Neural cell (in vitro differentiated cells): ENCODE measurements around the gene VAMP1. TPM values are rescaled to one million over a fixed set of nuclear protein-coding genes. Genes with fewer than 3 reads are reported as not detected.
"Not testable (repeated sequence)": the region's sequence is repeated elsewhere in the genome, so short reads cannot be mapped to it uniquely, and the experiment has no call there.

ENCODE experiments used
- H2AFZ ChIP-seq: fragments of 200-600, 300-800 bp; sonication (generic), shearing (Covaris generic); 2 replicates; pipeline ENCODE4 v1.6.0; 2014; ENCODE audit warnings: low read depth, mild to moderate bottlenecking, antibody characterized with exemption, low read length, moderate library complexity
- H3F3A ChIP-seq: fragments of 200-600 bp; shearing (Covaris generic); 2 replicates; pipeline ENCODE4 v1.6.1; 2016; ENCODE audit warnings: mild to moderate bottlenecking, moderate library complexity, mixed read lengths, antibody characterized with exemption, low read length; ENCODE audit not compliant: insufficient read depth, poor library complexity, severe bottlenecking
- H3K27ac ChIP-seq: fragments of 200-600, 300-800 bp; sonication (generic), shearing (Covaris generic); 2 replicates; pipeline ENCODE4 v1.5.1; 2014; ENCODE audit warnings: mild to moderate bottlenecking, low read length, moderate library complexity
- H3K27me3 ChIP-seq: fragments of 300-800, 200-600 bp; sonication (generic), shearing (Covaris generic); 2 replicates; pipeline ENCODE4 v1.6.0; 2014; ENCODE audit warnings: mild to moderate bottlenecking, low read depth, low read length, moderate library complexity; ENCODE audit not compliant: insufficient read depth
- H3K36me3 ChIP-seq: fragments of 300-800, 200-600 bp; sonication (generic), shearing (Covaris generic); 2 replicates; pipeline ENCODE4 v1.5.1; 2014; ENCODE audit warnings: mild to moderate bottlenecking, antibody characterized with exemption, low read length, moderate library complexity; ENCODE audit not compliant: insufficient read depth
- H3K4me2 ChIP-seq: fragments of 300-800, 200-600 bp; sonication (generic), shearing (Covaris generic); 2 replicates; pipeline ENCODE4 v1.6.0; 2014; ENCODE audit warnings: mild to moderate bottlenecking, low read length
- H3K4me3 ChIP-seq: fragments of 300-800, 200-600 bp; sonication (generic), shearing (Covaris generic); 2 replicates; pipeline ENCODE4 v1.5.1; 2014; ENCODE audit warnings: mild to moderate bottlenecking, low read length, moderate library complexity
- H3K79me2 ChIP-seq: fragments of 200-600 bp; shearing (Covaris generic); replicated peaks from 2 replicates; pipeline ENCODE4 v1.6.0; 2014; ENCODE audit warnings: mild to moderate bottlenecking, low read length, moderate library complexity; ENCODE audit not compliant: insufficient read depth
- H3K9ac ChIP-seq: fragments of 300-800, 200-600 bp; sonication (generic), shearing (Covaris generic); 2 replicates; pipeline ENCODE4 v1.6.1; 2016; ENCODE audit warnings: mild to moderate bottlenecking, low read length, mixed read lengths
- H3K9me2 ChIP-seq: fragments of 200-600 bp; shearing (Covaris generic); 2 replicates; pipeline ENCODE4 v1.6.1; 2016; ENCODE audit warnings: mild to moderate bottlenecking, low read length, mixed read lengths; ENCODE audit not compliant: insufficient read depth
- H3K9me3 ChIP-seq: fragments of 200-600, 300-800 bp; sonication (generic), shearing (Covaris generic); 2 replicates; pipeline ENCODE4 v1.6.1; 2016; ENCODE audit warnings: mild to moderate bottlenecking, mixed run types, low read length, moderate library complexity, mixed read lengths
- H4K20me1 ChIP-seq: fragments of 200-600 bp; shearing (Covaris generic); 2 replicates; pipeline ENCODE4 v1.6.1; 2016; ENCODE audit warnings: mild to moderate bottlenecking, mixed run types; ENCODE audit not compliant: insufficient read depth
- CTCF ChIP-seq: fragments of 450-650 bp; IDR thresholded peaks from 2 replicates; pipeline ENCODE4 v1.5.1; 2014; ENCODE audit warnings: antibody characterized with exemption, mild to moderate bottlenecking, moderate library complexity; ENCODE audit not compliant: poor library complexity, severe bottlenecking
- EP300 ChIP-seq: fragments of 450-650 bp; conservative IDR thresholded peaks from 2 replicates; pipeline ENCODE4 v1.6.1; 2014; ENCODE audit warnings: antibody characterized with exemption, mild to moderate bottlenecking, moderate library complexity; ENCODE audit not compliant: poor library complexity, severe bottlenecking
- EZH2 ChIP-seq: fragments of 200-600, 300-800 bp; shearing (Covaris generic), sonication (generic); IDR thresholded peaks from 2 replicates; pipeline ENCODE4 v1.6.1; 2014; ENCODE audit warnings: antibody characterized with exemption, low read length, borderline replicate concordance, mild to moderate bottlenecking; ENCODE audit not compliant: insufficient read depth, poor library complexity, severe bottlenecking
- MXI1 ChIP-seq: fragments of 450-650 bp; conservative IDR thresholded peaks from 2 replicates; pipeline ENCODE4 v1.6.1; 2014; ENCODE audit warnings: antibody characterized with exemption, mild to moderate bottlenecking; ENCODE audit not compliant: poor library complexity, severe bottlenecking
- POLR2AphosphoS5 ChIP-seq: IDR thresholded peaks from 2 replicates; pipeline ENCODE4 v1.6.1; 2012
- RAD21 ChIP-seq: fragments of 450-650 bp; conservative IDR thresholded peaks from 2 replicates; pipeline ENCODE4 v1.6.1; 2014; ENCODE audit warnings: antibody characterized with exemption, mild to moderate bottlenecking, moderate library complexity
- REST ChIP-seq: IDR thresholded peaks from 2 replicates; pipeline ENCODE4 v1.6.1; 2012; ENCODE audit warnings: borderline replicate concordance
- SMC3 ChIP-seq: fragments of 450-650 bp; conservative IDR thresholded peaks from 2 replicates; pipeline ENCODE4 v1.6.1; 2014; ENCODE audit warnings: antibody characterized with exemption, mild to moderate bottlenecking, moderate library complexity; ENCODE audit not compliant: poor library complexity
- TAF1 ChIP-seq: IDR thresholded peaks from 2 replicates; pipeline ENCODE4 v1.6.1; 2012; ENCODE audit warnings: low read depth
- polyA plus RNA-seq: library from polyadenylated mRNA; depleted of rRNA; stranded (reverse); fragments of >200 nt; gene quantifications from 2 replicates; pipeline ENCODE4 v1.2.3, GENCODE V29; 2014

Gene VAMP1
- polyA plus RNA-seq, 1 donor from 2014 or later: 4.3 TPM

GRCh38 chr12:6478416-6478815 is 7.9 kb upstream of the VAMP1 start:
- Histone ChIP-seq H3K79me2 (no peaks in the 10 kb centered on the region), H3K27me3 (no peaks in the 10 kb centered on the region), H3F3A (no peaks in the 10 kb centered on the region), H3K9ac (no peak overlapping the region), H3K36me3 (no peaks in the 10 kb centered on the region), H2AFZ (no peak overlapping the region), H3K4me2 (no peak overlapping the region), H3K4me3 (no peak overlapping the region), H3K9me2 (no peaks in the 10 kb centered on the region), H4K20me1 (no peaks in the 10 kb centered on the region), H3K27ac (no peak overlapping the region), H3K9me3 (no peaks in the 10 kb centered on the region)
- TF ChIP-seq SMC3 (no peak), MXI1 (no peak), TAF1 (no peak), EP300 (no peak), EZH2 (no peak), RAD21 (no peak), REST (no peak), CTCF (no peak), POLR2AphosphoS5 (no peak)

GRCh38 chr12:6477601-6478377 is 7.3 kb upstream of the VAMP1 start:
- not testable (repeated sequence) for H3K4me2 ChIP-seq, H3F3A ChIP-seq, H3K4me3 ChIP-seq, H3K27me3 ChIP-seq, H4K20me1 ChIP-seq, H3K79me2 ChIP-seq, H2AFZ ChIP-seq, H3K27ac ChIP-seq, H3K36me3 ChIP-seq, H3K9me2 ChIP-seq, H3K9ac ChIP-seq, H3K9me3 ChIP-seq
